HuH-7 (cell line): Measurements from ENCODE around the gene MUSTN1.

Experiments used
- DNase-seq: peaks from one replicate; pipeline ENCODE4 v3.0.0; 2011; ENCODE audit warnings: low spot score

The MUSTN1 gene

DNA sequence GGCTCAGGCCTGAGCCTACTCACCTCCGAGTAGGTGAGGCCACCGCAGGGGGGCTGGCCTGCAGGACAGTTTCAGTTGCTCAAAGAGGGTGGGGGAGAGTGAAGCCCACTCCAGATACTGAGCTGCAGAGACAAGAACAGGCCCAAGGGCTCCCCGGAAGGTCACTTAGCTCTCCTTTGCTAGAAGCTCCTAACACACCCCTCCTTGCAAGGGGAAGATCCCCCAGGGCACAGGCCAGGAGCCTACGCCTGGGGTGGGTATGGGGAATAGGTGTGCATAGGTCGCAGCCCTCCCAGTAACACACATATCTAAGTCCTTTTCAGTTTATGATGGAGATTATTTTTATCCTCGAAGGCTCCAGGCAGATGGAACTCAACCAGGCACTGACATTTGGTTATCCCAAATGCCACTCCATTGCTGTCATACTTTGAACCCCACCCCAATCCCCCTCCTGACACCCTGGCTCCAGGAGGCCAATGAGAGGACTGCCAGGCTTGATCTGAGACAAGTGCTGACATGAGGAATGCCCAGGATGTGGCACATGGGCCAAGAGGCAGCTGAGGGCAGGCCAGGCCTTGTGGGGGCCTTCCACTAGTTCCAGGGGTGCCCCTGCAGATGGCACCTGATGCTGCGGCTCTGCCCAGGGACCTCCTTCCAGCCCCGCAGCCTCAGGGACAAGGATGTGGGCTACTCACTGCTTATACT lies 1.1 kb upstream of the MUSTN1 start:
- no peak for DNase-seq

DNA sequence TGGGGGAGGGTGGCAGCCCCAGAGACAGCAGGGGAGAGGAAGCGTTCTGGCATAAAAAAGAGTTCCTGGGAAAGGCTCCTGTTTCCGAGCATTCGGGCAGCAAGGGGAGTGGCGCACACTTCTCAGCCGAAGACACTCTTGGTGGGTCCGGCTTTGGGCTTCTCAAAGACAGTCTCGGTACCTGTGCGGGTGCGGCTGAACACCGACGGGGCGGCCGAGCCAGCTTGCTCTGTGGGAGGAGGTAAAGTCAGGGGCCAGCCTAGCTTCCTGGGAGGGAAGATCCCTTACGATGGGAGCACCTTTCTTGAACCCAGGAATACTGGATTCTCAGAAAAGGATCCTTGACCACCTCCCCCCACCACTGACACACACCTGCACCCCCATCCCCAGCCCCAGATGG lies 1.6 kb downstream of the MUSTN1 start:
- DNase-seq: no peak

DNA sequence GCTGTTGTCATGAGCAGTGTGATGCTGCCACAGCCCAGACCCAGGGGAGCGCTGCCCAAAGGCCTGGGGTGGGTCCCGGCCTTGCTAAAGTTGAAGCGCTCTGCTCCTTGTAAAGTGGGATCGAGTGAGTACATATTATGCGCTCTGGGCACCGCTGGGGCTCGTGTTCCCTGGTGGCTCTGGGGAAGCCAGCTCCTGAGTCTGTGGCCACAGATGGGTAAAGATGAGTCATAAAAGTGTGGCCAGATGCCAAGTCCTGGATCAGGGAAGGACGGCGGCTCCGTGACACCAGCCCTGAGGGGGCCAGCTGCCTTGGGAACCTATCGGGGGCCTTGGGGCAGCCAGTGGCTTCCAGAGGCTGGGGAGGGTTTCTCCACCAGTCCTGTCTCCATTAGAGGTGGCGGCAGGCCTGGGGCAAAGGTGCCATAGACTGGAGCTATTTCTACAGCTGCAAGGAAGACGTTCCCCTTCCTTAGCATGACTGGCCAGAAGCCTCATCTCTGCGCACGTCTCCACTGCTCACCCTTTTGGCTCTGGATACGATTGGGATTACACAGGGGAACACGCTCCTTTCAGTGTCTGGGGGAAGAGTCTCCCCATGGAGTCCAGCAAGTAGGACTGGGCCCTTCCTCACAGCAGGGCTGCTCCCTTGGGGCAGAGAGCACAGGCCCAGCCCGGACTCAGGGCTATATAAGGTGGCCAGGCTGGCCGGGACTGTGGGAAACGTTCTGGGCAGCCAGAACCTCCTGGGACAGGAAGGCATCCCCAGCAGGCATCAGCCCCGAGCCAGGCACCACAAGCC lies 3.1 kb downstream of the MUSTN1 start:
- DNase-seq: no peak

DNA sequence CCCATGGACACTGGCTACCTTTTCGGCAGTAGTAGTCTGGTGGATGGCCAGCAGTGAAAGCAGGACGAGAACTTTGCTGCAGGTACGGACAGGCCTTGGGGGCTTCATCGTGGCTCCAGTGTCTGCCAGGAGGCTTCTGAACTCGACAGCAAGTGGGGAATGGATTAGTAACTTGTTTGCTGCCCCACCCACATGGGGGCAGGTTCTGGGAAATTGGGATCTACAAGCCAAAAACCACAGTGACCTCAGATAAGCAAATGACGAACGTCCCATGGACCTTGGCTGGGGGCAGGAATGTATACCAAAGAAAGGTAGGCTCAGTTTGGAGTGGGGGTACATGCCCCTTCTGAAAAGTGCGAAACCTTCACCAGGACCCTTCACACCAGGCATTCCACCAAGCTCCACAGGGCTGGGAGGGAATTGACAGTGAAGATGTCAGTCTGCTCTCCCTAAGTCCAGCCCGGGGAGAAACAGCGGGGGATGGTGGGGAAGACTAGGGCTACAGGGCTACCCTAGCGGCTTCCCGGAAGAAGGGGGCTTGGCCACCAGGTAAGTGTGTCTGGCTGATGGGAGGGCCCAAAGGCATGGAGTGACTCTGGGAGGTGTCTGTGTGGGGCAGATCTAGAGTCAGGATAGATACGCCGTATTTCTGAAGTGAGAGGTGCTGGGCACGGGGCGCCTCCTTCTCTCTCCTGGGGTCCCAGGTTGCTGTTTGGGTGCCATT lies 4.1 kb downstream of the MUSTN1 start, which contains the start of gene ITIH4:
Gene ITIH4, minus strand, starts transcription at position 138 of the 724 bp plus-strand sequence. Its CDS starts 30 bp downstream, at position 108.
- no peak for DNase-seq

DNA sequence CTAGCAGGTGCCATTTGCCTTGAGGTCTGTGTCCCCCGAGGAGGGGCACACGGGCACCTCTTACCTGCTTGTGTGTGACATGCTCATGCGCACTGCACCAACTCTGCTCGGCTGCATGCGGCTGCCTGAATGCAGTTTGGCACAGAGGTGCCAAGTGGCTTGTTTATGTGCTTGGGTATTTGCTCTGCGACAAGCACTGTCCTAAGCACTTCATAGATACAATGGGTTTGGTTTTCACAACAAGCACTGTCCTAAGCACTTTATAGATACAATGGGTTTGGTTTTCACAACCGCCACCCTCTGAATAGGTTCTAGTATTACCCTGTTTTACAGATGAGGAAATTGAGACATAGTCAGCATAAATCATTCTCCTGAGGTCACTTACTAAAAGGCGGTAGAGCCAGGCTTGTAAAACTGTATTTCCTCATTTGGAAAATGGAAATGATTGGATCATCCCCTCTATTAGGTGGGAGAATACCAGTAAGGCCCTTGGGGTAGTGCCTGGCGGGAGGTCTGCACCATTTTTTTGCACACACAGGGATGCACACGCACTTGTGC lies 4.8 kb downstream of the MUSTN1 start:
- DNase-seq: no peak

DNA sequence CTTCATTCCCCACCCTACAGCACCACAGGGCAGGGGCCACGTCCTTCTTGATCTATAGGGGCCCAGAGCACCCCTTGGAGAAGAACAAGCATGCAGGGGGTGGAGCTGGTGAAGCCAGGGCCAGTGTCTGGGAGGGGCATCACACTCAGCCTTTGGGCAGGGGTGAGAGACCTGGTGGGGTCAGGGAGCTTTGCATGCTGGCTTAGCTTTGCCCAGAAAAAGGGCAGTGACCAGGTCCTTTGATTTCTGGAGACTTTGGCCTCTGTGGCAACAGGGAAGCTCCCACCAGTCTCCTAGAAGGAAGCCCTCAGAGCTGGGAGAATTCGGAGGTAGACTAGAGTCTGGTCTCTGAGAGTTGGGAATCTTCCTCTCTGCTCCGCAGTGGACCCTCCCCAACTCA lies 5.3 kb downstream of the MUSTN1 start:
- no peak for DNase-seq

DNA sequence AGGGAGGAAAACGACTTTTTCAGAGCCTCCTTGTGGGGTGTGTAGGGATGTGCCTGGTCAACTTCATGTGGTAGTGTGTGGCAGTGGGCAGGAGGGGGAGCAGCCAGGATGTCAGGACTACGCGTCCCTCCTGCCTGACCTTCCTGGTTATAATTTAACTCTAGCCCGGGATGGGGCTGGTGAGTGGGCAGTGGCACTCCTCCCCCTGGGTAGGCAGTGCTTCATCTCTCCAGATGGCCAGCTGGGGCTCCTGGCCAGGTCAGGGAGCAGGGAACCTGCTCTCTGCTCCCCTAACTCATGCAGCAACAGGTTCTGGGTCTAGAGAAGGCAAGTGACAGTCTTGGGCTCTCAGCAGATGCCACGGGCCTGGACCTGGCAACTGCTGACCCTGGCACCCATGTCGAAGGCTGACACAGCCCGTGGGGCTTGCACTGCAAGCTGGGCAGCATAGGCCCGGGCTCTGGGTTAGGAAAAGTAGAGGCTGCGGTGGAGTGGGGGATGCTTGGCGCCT lies 6.9 kb downstream of the MUSTN1 start:
- peak; percentile 43 for DNase-seq

DNA sequence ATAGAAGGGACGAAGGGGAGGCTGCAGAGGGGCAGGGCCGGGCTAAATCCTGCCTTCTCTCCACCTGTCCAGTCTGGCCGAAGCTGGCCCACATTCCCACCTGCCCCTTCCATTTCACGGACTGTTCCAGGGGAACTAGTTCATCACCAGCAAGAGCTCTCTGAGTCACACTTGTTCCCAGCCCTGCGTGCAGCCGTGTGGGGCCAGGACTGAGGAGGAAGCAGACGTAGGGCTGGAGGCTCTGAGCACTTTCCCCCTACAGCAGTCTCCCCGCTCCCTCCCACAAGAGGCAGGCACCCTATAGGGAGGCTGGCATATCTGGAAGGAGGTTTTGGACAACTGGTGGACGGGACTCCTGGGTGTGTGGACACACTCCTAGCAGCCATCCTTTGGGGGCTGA lies 7.4 kb downstream of the MUSTN1 start:
- no peak for DNase-seq

DNA sequence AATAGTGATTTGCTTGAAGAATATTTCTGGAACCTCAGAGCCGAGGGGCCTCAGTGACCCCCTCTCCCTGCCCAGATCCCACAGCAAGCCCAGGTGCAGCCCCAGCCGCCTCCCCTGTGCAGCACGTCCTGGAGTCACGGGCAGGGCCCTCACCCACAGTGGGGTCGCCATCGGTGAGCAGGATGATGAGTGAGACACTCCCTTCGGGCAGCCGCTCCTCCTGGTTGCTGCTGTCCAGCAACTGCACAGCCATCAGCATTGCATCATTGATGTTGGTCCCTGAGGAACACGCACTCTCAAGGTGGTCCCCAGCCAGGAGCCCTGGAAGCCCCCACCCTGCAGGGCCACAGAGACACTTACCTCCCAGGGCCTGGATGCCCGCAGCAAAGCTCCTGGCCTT lies 10.8 kb downstream of the MUSTN1 start:
- DNase-seq: no peak

DNA sequence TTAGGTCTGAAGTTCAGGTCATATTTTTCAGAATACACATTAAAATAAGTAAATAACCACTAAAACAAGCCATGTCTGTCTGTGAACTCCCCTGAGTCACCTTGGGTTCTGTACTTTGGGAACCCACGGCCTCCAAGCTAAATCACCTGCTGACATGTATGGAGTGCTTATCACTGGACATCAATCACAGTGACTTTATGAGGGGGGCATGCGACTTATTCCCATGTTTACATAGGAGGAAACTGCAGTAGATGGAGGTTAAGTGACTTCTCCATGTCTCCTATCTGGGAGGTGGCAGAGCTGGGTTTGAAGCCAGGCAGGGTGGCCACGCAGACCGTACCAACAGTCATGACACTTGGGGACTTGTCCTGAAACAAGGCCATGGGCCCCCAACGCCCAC lies 12.5 kb downstream of the MUSTN1 start:
- DNase-seq: no peak

DNA sequence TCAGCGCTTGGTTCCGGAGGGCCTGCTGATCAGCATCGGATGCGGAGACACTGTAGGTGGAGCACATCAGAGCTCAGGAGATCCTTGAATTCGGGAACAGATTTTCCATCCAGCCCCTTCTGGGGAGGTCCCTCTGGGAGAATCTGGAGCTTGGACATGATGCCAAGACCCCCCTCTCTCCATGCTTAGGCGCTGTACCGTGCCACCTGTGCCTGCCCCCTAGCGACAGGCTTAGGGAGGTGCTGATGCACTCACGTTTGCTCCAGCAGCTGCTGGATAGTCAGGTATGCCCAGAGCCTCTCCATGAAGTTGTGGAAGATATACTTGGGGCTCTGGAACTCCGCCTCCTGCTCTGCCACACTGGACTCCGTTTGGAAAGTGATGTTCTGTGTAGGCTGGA lies 14.1 kb downstream of the MUSTN1 start:
- peak; percentile 63 for DNase-seq

DNA sequence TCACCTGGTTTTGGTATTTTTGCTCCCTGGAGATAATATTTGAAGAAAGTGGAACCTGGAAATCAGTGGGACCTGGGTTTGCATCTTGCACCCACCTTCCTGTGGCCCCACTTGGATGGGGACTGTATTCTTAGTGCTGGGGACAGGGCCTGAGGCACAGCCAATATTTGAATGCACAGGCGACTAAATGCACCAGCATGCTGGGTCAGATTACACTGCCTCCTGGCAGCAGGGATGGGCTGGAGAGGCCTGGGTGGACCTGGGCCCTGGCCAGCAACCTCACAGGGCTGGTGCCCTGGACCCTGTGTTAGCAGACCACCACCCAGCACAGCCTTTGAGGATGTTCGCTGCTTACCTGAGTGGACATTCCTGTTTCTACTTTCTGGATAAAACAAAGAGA lies 14.9 kb downstream of the MUSTN1 start:
- no peak for DNase-seq

DNA sequence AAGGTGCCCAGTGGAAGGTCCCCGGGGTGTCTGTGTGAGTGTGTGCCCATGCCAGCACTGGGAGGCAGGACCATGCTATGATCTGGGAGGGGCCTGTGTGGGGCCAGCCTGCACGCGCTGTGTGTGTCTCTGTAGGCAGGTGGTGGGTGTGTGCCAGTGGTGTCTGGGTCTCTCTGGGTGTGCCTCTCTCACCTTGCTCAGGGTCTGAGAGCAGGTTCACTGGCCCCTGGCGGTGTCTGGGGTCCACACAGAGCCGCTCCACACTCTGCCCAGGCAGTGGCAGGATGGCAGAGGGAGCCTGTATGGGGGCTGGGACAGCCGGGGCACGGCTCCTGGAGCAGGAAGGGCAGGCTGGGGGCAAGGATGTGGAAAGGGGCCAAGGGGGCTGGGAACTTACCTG lies 17.0 kb downstream of the MUSTN1 start:
- DNase-seq: no peak

DNA sequence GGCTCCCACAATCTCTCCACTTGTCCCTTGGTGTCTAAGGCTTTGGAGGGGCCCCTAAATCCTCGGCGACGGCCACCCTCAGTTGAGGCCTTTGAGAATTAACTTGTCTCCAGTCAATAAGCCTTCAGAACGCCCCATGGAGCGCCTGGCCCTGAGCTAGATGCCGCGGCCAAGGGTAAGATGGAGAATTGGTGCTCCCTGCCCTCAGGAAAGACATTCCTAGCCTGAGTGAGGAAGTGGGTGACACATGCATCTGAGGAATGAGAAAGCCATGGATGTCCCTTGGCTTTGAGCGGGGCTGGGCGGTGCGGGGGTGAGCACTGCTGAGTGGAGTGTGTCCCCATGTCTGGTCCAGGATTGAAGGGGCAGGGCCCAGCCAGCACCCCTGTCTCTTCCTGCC lies 17.6 kb downstream of the MUSTN1 start:
- no peak for DNase-seq

DNA sequence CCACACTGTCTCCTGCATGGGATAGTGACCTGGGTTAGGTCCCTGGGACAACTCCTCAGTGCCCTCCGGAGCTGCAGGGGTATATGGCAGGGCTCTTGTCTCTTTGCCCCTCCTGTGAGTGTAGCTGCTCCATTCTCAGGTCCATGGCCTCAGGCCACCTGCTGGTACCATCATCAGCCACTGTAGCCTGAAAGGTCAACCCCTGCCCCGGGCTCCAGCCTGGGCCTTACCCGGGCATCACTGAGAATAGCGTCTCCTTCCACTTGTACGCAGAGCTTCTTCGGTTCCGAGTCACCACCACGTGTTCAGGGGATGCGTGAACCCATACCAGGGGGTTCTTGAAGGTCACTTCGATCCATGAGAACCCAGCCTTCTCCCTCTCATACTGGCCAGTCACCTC lies 18.2 kb downstream of the MUSTN1 start:
- no peak for DNase-seq

DNA sequence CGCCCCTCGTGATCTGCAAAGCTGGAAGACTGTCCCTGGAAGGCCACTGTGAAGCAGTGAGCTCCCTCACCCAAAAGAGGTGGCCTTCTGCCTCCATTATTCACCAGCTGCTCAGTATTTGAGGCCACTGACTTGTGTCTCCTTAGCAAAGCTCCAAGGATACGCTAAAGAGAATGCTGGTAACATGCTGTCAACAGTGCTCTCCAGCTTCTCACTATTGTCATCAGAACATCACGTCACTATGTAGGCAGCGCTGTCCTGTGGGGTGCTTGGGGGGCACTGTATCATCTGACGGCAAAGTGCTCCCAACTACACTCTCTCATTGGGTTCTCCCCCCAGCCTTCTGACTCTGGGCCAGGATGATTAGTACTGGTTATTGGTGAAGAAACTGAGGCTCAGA lies 18.6 kb downstream of the MUSTN1 start:
- DNase-seq: no peak

DNA sequence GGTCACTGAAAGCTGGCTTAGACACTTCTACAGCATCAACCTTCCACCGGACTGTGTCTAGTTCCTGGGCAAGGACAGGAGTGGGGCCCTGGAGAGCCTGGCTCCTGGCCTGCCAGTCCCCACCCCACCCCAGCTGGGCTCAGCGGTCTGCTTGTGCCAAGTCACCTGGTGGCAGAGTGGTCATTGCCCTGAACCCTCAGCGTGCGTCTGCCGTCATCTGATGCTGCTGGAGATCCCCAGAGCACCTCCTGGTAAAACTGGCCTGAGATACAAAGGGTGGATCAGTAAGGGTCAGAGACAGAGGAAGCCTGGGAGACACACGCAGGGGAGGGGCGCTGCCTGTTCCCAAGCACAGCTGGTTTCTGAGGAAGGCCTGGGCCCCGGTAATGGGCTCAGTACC lies 21.0 kb downstream of the MUSTN1 start:
- no peak for DNase-seq

DNA sequence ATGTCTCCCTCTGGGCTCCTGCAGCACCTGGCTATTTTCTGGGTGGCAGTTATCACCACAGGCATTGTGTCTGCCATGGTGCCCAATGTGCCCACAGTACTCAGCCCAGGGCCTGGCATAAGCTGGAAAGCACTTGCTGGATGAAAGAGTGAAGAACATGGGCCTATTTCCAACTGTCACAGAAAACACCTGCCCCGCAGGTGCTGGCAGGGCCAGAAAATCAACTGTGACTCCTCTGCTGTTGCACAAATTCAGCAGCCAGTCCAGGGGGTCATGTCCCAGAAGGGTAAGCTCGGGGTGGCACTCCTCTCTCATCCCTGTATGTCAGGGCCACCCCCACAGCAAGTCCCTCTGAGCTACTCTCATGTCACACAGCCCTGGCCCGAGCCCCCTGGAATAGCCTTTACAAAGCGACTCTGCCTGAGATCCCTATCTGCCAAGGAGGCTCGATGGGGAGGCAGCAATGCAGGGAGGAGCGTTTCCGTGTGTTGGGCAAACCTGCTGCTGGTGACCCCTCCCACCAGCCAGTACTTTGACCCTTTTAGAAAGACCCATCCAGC lies 23.3 kb downstream of the MUSTN1 start:
- peak; percentile 38 for DNase-seq

DNA sequence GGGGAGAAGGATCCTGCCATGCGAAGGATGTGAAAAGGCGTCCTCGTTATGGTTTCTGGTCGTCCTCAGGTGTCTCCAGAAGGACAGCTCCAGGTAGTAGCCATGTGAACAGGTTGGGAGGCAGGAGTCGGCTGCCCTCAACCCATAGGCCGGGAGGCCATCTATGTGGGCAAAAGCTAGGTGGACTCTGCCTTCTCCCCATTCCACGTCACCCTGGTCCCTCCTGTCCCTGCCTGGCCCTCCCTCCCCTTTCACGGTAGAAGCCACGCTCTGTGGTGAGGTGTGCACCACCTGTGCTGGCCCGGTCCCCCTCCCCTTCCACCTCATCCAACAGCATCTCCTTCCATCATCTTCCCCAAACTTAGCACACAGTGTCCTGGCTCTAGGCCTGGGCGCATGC lies 23.9 kb downstream of the MUSTN1 start:
- DNase-seq: no peak

DNA sequence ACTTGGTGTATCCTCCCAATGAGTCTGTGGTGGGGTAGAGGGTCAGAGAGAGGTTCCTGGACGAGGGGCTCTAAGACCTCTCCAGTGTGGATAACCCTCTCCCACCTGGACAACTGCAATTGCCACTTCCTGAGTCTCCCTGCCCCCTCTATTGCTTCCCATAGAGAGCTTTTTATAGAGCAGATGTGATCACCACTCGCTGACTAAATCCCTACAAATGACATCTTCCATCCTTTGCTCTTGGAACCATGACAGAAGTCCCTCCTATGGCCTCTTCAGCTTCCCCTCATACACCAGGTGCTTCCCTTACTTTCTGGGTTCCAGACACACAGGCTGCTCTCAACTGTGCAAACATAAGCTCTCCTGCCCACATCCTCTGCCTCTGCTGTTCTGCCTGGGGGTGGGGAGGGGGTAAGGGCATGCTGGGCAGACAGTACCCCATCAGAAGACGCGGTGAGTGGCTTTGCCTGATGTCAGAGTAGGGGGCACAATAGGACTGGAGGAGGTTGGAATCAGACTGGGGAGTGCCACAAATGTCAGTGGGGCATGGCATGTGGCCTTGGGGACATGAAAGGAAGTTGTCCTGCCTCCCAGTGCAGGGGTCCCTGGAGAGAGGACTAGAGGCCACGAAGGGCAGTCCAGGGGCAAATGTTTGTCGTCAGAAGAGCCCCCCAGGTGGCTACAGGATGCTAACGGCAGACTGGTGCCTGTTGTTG lies 25.0 kb downstream of the MUSTN1 start:
- no peak for DNase-seq

DNA sequence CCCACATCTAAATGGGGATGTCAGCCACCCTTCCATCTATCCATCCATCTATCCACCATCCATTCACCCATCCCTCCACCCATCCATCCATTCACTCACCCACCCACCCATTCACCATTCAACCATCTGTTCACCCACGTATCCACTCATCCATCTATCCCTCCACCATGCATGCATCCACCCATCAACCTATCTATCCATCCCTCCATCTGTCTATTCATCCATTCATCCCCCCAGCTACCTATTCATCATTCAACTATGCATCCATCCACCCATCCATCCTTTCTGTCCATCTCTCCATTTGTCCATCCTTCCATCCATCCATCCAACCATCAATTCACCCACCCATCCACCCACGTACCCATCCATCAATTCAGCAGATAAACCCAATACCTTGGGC lies 25.7 kb downstream of the MUSTN1 start:
- no peak for DNase-seq
